Body of pancreas (tissue), 4 donors: ENCODE data around the gene ZNF555.

Source experiments
- POLR2A ChIP-seq, 3 donors: fragments of 450-650 bp; IDR thresholded peaks; one replicate each; pipeline ENCODE4 v1.6.1; 2016; ENCODE audit warnings: antibody characterized with exemption in 3 of 3, mild to moderate bottlenecking in 2 of 3
- TF ChIP-seq, protein P1 (sequence below), 7 experiments: fragments of 450-650 bp in 4 of 7; fragments of 200-600 bp in 3 of 7; sonication (generic) in 3 of 7; IDR thresholded peaks; one replicate each; pipeline ENCODE4 v1.5.1; 2016 to 2019; ENCODE audit warnings: antibody characterized with exemption in 7 of 7

GRCh38 chr19:2802826-2803225, 38.4 kb upstream of the ZNF555 start:
- TF ChIP-seq, protein P1, sequence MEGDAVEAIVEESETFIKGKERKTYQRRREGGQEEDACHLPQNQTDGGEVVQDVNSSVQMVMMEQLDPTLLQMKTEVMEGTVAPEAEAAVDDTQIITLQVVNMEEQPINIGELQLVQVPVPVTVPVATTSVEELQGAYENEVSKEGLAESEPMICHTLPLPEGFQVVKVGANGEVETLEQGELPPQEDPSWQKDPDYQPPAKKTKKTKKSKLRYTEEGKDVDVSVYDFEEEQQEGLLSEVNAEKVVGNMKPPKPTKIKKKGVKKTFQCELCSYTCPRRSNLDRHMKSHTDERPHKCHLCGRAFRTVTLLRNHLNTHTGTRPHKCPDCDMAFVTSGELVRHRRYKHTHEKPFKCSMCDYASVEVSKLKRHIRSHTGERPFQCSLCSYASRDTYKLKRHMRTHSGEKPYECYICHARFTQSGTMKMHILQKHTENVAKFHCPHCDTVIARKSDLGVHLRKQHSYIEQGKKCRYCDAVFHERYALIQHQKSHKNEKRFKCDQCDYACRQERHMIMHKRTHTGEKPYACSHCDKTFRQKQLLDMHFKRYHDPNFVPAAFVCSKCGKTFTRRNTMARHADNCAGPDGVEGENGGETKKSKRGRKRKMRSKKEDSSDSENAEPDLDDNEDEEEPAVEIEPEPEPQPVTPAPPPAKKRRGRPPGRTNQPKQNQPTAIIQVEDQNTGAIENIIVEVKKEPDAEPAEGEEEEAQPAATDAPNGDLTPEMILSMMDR (IDR thresholded peaks at IDR 0.05) = no peak
- no peak for TF ChIP-seq POLR2A (IDR thresholded peaks at IDR 0.05)
